ENCODE results near the gene SEL1L3.

The SEL1L3 gene

GRCh38 chr4:25857403-25857802 is 5.4 kb downstream of the SEL1L3 start:
- DNase-seq (ENCODE audit: low read depth in 1 of 2, low spot score in 1 of 2) = no peak

GRCh38 chr4:25856756-25857155 is 6.0 kb downstream of the SEL1L3 start:
- DNase-seq (ENCODE audit: low read depth in 1 of 2, low spot score in 1 of 2) = no peak

- no peak for DNase-seq (ENCODE audit: low read depth in 1 of 2, low spot score in 1 of 2)
Measured at GRCh38 chr4:25852103-25852502, 10.7 kb downstream of the SEL1L3 start.

DNA sequence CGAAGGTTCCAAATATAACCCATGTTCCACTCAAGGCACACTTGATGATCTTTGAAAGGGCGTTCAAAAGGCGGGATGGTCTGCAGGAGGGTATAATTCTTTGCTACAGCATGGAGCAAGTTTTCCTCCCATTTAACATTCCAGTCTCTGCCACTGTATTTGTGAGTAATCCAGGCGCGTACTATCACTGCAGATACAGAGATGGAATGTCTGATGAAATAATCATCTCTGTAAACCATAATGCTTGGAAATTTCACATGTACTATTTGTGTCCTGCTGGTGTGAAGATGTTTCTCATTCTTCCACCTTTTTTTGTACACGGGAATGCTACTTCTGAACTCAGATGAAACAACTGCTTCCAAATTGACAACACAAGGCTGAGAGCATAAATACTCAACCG is 15.5 kb downstream of the SEL1L3 start:
- no peak for DNase-seq (ENCODE audit: low read depth in 1 of 2, low spot score in 1 of 2)

GRCh38 chr4:25845841-25846653 is 16.7 kb downstream of the SEL1L3 start:
- no peak for DNase-seq (ENCODE audit: low read depth in 1 of 2, low spot score in 1 of 2)

DNA sequence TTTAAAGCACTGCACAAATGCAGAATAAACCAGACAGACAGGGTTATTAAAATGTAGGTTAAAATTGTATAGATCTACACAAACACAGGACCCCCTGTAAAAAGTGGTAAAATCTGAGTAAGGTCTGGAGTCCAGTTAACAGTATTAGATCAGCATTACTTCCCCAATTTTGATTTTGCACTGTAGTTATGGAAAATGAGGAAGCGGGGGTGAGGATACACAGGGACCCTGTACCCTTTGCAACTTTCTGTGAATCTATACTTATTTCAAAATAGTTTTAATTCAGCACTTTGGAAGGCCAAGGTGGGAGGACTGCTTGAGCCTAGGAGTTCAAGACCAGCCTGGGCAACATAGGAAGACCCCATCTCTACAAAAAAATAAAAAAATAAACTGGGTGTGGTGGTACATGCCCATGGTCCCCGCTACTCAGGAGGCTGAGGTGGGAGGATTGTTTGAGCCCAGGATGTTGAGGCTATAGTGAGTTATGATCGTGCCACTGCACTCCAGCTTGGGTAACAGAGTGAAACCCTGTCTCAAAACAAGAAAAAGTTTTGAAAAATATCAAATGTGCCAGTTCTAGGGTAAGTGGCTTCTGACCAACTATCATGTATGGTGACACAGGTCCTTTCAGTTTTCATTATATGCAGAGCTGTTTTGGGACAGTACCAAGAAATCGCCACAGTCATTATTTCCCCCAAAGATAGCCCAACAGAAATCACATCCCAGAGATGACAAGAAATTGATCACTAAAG is 17.7 kb downstream of the SEL1L3 start:
- no peak for DNase-seq (ENCODE audit: low read depth in 1 of 2, low spot score in 1 of 2)

DNA sequence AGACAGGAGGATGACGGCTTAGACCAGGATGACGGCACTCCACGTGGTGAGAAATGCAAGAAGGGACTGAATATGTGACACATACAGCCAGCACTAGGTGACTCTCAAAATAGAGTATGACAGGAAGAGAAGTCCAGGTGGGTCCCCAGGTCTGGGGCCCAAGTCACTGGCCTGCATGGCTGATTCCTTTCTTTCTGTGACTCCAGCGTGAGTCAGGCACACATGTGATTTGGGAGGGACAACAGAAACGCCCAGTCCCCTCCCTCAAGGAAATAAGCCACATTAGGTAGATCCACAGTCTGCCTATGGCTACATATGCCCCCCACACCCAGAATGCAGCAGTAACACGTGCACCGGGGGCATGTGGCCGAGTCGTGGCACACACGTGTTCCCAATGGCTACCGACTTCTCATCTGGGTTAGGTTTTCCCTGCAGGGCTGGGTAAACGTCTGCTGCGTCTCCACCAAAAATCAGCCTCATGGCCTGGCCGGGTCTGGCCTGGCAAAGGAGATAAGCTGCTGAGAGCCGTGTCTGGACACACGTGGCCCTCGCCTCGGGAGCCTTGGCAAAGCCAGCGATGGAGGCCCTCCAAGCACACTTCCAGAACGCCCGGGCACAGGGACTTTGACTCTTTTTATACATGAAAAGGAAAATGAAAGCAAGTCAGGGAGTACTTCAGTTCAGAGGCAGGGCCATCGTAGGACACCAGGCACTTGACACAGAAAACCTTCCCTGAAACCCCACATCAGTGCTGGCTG is 19.3 kb downstream of the SEL1L3 start:
- no peak for DNase-seq (ENCODE audit: low read depth in 1 of 2, low spot score in 1 of 2)

DNA sequence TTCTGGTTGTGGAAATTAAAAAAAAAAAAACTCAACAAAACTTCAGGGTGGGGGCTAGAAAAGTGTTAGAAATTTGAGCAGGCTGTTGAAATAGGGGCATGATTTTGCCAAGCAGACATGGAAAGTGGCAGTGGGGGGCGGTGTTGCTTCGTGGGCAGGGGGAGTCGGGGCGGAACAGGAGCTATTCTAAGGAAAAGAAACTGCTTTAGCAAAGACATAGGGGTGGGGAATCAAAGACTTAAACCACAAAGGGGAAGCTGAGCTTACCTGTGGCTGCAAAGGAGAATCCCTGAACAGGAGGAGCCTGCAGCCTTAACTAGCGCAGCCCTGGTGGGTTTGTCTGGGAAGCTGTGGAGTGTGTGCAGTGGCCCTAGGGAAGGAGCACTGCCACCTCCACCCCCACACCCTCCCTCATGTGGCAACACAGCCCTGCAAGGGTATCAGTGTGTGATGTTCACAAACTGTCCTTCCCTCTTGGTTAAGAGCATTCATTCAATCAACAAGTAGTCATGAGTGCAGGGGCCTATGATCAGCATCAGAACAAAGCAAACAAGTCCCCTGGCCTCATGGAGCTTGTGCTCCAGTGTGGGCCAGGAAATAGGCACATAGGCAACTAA is 20.5 kb downstream of the SEL1L3 start:
- DNase-seq (ENCODE audit: low read depth in 1 of 2, low spot score in 1 of 2) = no peak

- no peak for DNase-seq (ENCODE audit: low read depth in 1 of 2, low spot score in 1 of 2)
Measured at GRCh38 chr4:25839687-25840086, 23.1 kb downstream of the SEL1L3 start.

GRCh38 chr4:25839233-25839632 is 23.6 kb downstream of the SEL1L3 start:
- no peak for DNase-seq (ENCODE audit: low read depth in 1 of 2, low spot score in 1 of 2)

DNA sequence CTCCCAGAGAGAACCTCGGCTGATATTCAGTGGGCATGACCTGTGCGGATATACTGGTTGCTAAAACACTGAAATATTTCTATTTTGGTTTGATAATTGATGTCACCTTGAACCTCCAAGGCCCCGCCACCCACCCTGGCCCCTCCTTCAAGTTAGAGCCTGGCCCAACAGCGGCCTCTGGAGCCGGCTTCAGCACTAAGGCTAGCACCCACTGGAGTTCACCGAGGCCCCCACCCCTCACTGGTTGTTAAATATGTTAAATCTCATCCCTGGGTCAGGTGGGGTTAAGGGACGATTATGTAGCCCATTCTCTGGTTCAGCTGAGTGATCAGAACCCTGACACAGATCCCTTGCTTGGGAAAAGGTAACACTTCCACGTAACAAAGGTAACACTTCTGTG is 24.3 kb downstream of the SEL1L3 start:
- DNase-seq (ENCODE audit: low read depth in 1 of 2, low spot score in 1 of 2) = no peak

- no peak for DNase-seq (ENCODE audit: low read depth in 1 of 2, low spot score in 1 of 2)
Measured at GRCh38 chr4:25837107-25837506, 25.7 kb downstream of the SEL1L3 start.

- no peak for DNase-seq (ENCODE audit: low read depth in 1 of 2, low spot score in 1 of 2)
Measured at GRCh38 chr4:25835384-25835783, 27.4 kb downstream of the SEL1L3 start.

- DNase-seq (ENCODE audit: low read depth in 1 of 2, low spot score in 1 of 2) = no peak
Measured at GRCh38 chr4:25834411-25835107, 28.2 kb downstream of the SEL1L3 start.

DNA sequence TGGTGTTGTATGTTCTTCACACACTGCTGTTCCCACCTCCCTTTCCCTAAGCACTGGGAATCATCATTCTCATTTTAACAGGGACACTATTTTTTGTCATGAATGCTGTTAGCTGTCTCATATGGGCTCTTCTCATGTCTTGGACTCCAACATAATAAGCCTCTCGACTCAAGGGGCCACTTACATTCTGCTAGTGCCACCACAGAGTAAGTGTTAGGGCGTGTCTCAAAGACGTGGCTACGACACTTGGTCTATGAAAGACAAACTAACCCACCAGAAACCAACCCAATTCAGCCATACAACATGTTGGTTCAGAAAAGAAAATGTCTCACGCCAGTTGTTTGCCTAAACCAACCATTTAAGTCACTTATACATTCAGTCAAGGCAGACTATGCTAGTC is 32.2 kb downstream of the SEL1L3 start:
- no peak for DNase-seq (ENCODE audit: low read depth in 1 of 2, low spot score in 1 of 2)

GRCh38 chr4:25827897-25828296 is 34.9 kb downstream of the SEL1L3 start:
- no peak for DNase-seq (ENCODE audit: low read depth in 1 of 2, low spot score in 1 of 2)

GRCh38 chr4:25827373-25827772 is 35.4 kb downstream of the SEL1L3 start:
- no peak for DNase-seq (ENCODE audit: low read depth in 1 of 2, low spot score in 1 of 2)

DNA sequence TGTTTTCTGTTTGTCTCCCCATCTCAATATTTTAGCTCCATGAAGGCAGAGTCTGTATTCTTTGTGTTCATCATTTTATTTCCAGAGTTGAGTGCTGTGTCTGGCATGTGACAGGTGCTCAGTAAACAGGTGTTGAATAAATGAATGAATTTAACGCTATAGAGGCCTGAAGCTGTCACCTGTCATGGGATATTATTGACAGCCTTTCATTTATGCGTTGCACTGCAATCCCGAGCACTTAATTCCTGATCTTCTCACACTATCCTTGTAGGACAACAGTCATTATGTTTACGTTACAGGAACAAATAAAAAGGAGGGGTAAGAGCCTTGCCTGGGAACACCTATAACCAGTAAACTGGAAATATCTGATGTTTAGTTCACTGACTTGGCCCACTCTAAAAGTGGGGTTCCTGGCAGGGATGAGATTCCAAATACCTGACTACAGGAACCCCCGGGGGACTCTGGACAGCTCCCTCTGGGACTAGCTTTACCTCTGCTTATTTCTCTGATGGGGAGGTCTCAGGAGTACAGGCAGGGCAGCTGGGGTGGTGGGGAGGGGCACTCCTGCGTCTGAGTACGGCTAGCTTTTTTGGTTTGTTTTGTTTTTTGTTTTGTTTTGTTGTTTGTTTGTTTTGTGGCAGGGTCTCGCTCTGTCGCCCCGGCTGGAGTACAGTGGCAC is 36.6 kb downstream of the SEL1L3 start:
- no peak for DNase-seq (ENCODE audit: low read depth in 1 of 2, low spot score in 1 of 2)

DNA sequence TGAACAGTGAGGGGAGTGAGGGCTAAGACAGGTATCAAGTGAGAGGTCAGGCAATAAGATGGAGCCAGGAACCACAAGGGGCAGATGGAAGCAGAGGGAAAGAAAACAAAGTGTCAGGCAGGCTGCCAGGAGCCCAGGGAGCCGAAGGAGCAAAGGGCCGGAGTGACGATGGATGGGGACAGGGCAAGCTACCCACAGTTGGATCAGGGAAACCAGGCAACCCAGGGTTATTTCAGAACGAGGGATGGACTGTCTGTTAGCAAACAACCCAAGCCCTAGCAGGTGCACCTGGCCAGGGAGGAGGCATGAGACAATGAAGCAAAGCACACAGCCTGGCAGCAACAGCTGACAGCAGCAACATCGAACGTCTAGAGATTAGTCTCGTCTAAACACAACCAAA is 39.2 kb downstream of the SEL1L3 start:
- DNase-seq (ENCODE audit: low read depth in 1 of 2, low spot score in 1 of 2) = no peak

DNA sequence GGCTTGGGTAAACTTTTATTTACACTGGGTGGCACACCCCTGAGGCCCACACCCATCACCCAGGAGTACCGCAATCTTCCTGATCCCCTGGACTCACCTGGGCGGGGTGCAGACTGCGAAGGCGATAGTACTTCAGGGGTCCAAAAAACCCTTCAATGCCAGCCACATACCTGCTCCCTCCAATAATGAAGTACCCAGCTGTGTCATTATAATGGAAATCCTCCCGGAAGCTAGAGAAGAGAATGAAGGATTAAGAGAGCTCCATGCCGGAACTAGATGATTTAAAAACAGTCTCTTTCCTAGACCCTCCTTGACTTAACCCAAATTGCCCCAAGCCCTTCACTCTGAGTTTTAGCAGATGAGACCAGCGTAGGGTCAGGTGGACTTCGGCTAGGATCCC is 40.9 kb downstream of the SEL1L3 start:
- DNase-seq (ENCODE audit: low read depth in 1 of 2, low spot score in 1 of 2) = no peak
